GM12891 (cell line): ENCODE results near the gene COL25A1.

Experiments
- POLR2A ChIP-seq: IDR thresholded peaks from 2 replicates; pipeline ENCODE4 v1.6.1; 2011; ENCODE audit warnings: low read depth, low read length, control low read depth
- POLR2AphosphoS5 ChIP-seq: IDR thresholded peaks from 2 replicates; pipeline ENCODE4 v1.6.1; 2011; ENCODE audit warnings: low read depth, low read length, control low read depth
- POU2F2 ChIP-seq: IDR thresholded peaks from 2 replicates; pipeline ENCODE4 v1.6.1; 2011; ENCODE audit warnings: low read depth, mild to moderate bottlenecking, control low read depth, low read length, moderate library complexity
- SPI1 ChIP-seq: IDR thresholded peaks from 2 replicates; pipeline ENCODE4 v1.6.1; 2011; ENCODE audit warnings: low read depth, low read length, control low read depth

- TF ChIP-seq POU2F2 (no peak), SPI1 (no peak), POLR2AphosphoS5 (no peak), POLR2A (no peak)
Observed at GRCh38 chr4:108906006-108906405, 396.5 kb downstream of the COL25A1 start.
